HG02678 (cell line): ENCODE results near the gene LBX2.

ENCODE experiments used
- ATAC-seq: cut with Tn5 transposase; IDR thresholded peaks from one replicate; pipeline ENCODE4 v1.9.1; 2021; ENCODE audit warnings: mild to moderate bottlenecking, moderate library complexity; ENCODE audit not compliant: unreplicated experiment

The LBX2 gene

GRCh38 chr2:74505448-74506246 is 6.2 kb upstream of the LBX2 start:
- ATAC-seq = no peak

- ATAC-seq = no peak
Observed at GRCh38 chr2:74504591-74504990, 5.2 kb upstream of the LBX2 start.

GRCh38 chr2:74503506-74504475 is 4.4 kb upstream of the LBX2 start:
- ATAC-seq = no peak

GRCh38 chr2:74502720-74503505 is 3.5 kb upstream of the LBX2 start:
- ATAC-seq = peak; percentile 35

- ATAC-seq = no peak
Observed at GRCh38 chr2:74502147-74502719, 2.8 kb upstream of the LBX2 start.

- no peak for ATAC-seq
Observed at GRCh38 chr2:74501335-74502071, 2.1 kb upstream of the LBX2 start.

GRCh38 chr2:74500578-74500946 is 1.2 kb upstream of the LBX2 start:
- no peak for ATAC-seq

- ATAC-seq = no peak
Observed at GRCh38 chr2:74499940-74500577, 656 bp upstream of the LBX2 start.

GRCh38 chr2:74498500-74499266 is 720 bp downstream of the LBX2 start:
- ATAC-seq = no peak

- ATAC-seq = peak; percentile 37
Observed at GRCh38 chr2:74497777-74498499, 1.5 kb downstream of the LBX2 start.

- no peak for ATAC-seq
Observed at GRCh38 chr2:74496997-74497776, 2.2 kb downstream of the LBX2 start.

- no peak for ATAC-seq
Observed at GRCh38 chr2:74495440-74495839, 4.0 kb downstream of the LBX2 start.

GRCh38 chr2:74493546-74493945 is 5.9 kb downstream of the LBX2 start:
- no peak for ATAC-seq

- no peak for ATAC-seq
Observed at GRCh38 chr2:74491648-74492544, 7.5 kb downstream of the LBX2 start.

GRCh38 chr2:74489906-74490305 is 9.5 kb downstream of the LBX2 start:
- ATAC-seq = no peak
